Measurements from ENCODE around the gene JPT1.

The JPT1 gene

DNA sequence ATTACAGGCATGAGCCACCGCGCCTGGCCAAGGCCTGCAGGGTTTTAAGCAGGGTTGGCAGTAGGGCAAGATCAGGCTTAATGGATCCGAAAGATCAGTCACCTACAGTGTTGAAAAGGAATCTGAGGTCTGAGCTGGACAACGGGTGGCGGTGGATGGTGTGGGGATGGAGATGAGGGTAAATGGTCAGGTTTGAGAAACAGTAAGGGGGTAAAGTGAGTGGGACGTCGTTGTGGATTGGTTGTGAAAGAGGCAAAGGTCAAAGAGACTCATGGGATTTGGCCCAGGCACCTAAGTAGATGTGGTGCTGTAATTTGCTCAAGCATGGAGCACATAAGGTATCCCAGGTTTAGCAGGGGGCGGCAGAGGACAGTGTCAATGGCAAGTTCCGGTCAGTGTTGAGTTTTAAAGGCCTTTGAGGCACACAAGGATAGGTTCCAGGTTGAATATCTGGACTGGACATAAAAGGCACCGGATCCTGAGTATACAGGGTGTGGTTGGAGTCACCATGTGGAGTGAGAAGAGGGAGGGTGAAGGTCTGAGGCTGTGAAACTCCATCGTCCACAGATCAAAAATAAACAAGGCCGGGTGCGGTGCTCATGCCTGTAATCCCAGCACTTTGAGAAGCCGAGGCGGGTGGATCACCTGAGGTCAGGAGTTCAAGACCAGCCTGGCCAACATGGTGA is 67.7 kb downstream of the JPT1 start:
- H3K4me3 ChIP-seq (ENCODE audit: low read depth, low read length): no peak overlapping the region

More for the DNA sequence above, 67.7 kb downstream of the JPT1 start:
- TF ChIP-seq, protein P1, sequence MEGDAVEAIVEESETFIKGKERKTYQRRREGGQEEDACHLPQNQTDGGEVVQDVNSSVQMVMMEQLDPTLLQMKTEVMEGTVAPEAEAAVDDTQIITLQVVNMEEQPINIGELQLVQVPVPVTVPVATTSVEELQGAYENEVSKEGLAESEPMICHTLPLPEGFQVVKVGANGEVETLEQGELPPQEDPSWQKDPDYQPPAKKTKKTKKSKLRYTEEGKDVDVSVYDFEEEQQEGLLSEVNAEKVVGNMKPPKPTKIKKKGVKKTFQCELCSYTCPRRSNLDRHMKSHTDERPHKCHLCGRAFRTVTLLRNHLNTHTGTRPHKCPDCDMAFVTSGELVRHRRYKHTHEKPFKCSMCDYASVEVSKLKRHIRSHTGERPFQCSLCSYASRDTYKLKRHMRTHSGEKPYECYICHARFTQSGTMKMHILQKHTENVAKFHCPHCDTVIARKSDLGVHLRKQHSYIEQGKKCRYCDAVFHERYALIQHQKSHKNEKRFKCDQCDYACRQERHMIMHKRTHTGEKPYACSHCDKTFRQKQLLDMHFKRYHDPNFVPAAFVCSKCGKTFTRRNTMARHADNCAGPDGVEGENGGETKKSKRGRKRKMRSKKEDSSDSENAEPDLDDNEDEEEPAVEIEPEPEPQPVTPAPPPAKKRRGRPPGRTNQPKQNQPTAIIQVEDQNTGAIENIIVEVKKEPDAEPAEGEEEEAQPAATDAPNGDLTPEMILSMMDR (IDR thresholded peaks at IDR 0.05; ENCODE audit: insufficient read depth, low read depth, low read length, missing control alignments): no peak
- no peak for DNase-seq (ENCODE audit: low read depth)
